Stomach (tissue), 9 donors: ENCODE data around the gene CUL4B. TPM values are rescaled to one million over a fixed set of nuclear protein-coding genes. Genes with fewer than 3 reads are reported as not detected.

Experiments used
- DNase-seq, 2 donors: peaks; one replicate each; pipeline versions ENCODE4 v3.0.0 to v3.0.0-alpha.2; 2013 to 2019
- H3K27ac ChIP-seq, 5 donors: fragments of 200-600 bp in 4 of 5; sonication (generic) in 4 of 5; one replicate each; pipeline ENCODE4 v1.5.1; 2013 to 2019; ENCODE audit warnings: mild to moderate bottlenecking in 1 of 5, moderate library complexity in 1 of 5
- H3K27me3 ChIP-seq, 3 donors: fragments of 200-600 bp; sonication (generic); one replicate each; pipeline ENCODE4 v1.5.1; 2017 to 2019; ENCODE audit warnings: mixed run types in 1 of 3
- H3K36me3 ChIP-seq, 4 donors: fragments of 200-600 bp; sonication (generic); 1 replicate in 3 of 4; 2 replicates in 1 of 4; pipeline ENCODE4 v1.5.1; 2016 to 2019
- H3K4me1 ChIP-seq, 4 donors: fragments of 200-600 bp; sonication (generic); one replicate each; pipeline ENCODE4 v1.5.1; 2016 to 2019
- H3K4me3 ChIP-seq, 4 donors: fragments of 200-600 bp; sonication (generic) in 3 of 4; one replicate each; pipeline ENCODE4 v1.5.1; 2016 to 2019; ENCODE audit warnings: mild to moderate bottlenecking in 1 of 4
- H3K9me3 ChIP-seq, 4 donors: fragments of 200-600 bp; sonication (generic); one replicate each; pipeline ENCODE4 v1.5.1; 2016 to 2019
- EP300 ChIP-seq: sonication (generic); formaldehyde crosslinking; IDR thresholded peaks from one replicate; pipeline ENCODE4 v1.6.1; 2017; ENCODE audit warnings: antibody characterized with exemption
- POLR2A ChIP-seq, 4 donors: fragments of 450-650 bp; IDR thresholded peaks; one replicate each; pipeline ENCODE4 v1.6.1; 2016; ENCODE audit warnings: antibody characterized with exemption in 4 of 4, control low read depth in 2 of 4, mild to moderate bottlenecking in 1 of 4, moderate library complexity in 1 of 4
- POLR2AphosphoS5 ChIP-seq, 3 donors: sonication (generic); formaldehyde crosslinking; IDR thresholded peaks; one replicate each; pipeline ENCODE4 v1.6.1; 2016; ENCODE audit warnings: antibody characterized with exemption in 3 of 3
- WGBS, 5 donors: extraction: QIAGEN DNeasy Blood & Tissue Kit in 3 of 5; methylation state at CpG; one replicate each; pipeline versions ENCODE4 v1.1.5 to v1.1.7; 2013 to 2018; 5-methylcytosine and 5-hydroxymethylcytosine counted together
- intact Hi-C: fragments of 100-400 bp; cut with DNase I; formaldehyde crosslinking; loops from one replicate; pipeline ENCODE4 v1.15.1; 2023; ENCODE audit warnings: low total_unique reads
- polyA plus RNA-seq, 3 donors: library from polyadenylated mRNA; stranded (reverse); fragments of 200-250 nt; gene quantifications; one replicate each; pipeline ENCODE4 v1.2.3, GENCODE V29; 2013
- total RNA-seq, 5 donors: library from RNA; depleted of rRNA; stranded (reverse); fragments of >200 nt; gene quantifications; one replicate each; pipeline versions ENCODE4 v1.1.0 to v1.2.3, GENCODE V29; 2014 to 2016
- TF ChIP-seq, protein P1 (sequence below), 7 experiments: fragments of 450-650 bp in 4 of 7; fragments of 200-600 bp in 3 of 7; sonication (generic) in 3 of 7; IDR thresholded peaks; one replicate each; pipeline ENCODE4 v1.5.1; 2016 to 2019; ENCODE audit warnings: antibody characterized with exemption in 7 of 7, control low read depth in 2 of 7, mild to moderate bottlenecking in 1 of 7
- donor health status: healthy with polysubstance abuse.
- donor health status: Bipolar disorder and iron deficiency.
- donor health status: healthy.

Gene CUL4B
- total and polyA plus RNA-seq, 8 donors, result 6.7 to 54.0 (median 23.3) TPM

DNA sequence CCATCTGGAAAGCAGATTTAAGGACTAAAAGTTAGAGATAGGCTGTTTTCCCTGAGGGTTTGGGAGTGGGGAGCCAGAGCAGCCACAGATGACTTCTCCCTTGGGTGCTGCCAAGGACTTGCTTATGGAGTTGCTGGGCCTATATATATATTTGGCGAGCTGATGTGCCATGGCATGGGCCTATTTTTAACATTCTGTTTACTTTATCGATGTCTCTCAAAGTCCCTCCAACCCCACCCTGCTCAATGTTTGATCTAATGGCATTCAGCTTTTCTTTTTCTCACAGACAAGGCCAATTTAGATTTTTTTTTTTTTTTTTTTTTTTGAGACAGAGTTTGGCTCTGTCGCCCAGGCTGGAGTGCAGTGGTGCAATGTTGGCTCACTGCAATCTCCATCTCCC, 6.1 kb upstream of the CUL4B start:
- peaks cover 0 to 16% (median 9%) of the 10 kb centered on the region in 4 donors for H3K4me1 ChIP-seq
- no peaks in the 10 kb centered on the region for H3K27me3 ChIP-seq
- intact Hi-C loops, result no loop called here
- H3K4me3 ChIP-seq, result no peak overlapping the region
- no peak overlapping the region for H3K27ac ChIP-seq
- no peak for TF ChIP-seq POLR2A (IDR thresholded peaks at IDR 0.05)
- TF ChIP-seq EP300, result no peak
- no peak for TF ChIP-seq POLR2AphosphoS5 (IDR thresholded peaks at IDR 0.05)
- TF ChIP-seq, protein P1, sequence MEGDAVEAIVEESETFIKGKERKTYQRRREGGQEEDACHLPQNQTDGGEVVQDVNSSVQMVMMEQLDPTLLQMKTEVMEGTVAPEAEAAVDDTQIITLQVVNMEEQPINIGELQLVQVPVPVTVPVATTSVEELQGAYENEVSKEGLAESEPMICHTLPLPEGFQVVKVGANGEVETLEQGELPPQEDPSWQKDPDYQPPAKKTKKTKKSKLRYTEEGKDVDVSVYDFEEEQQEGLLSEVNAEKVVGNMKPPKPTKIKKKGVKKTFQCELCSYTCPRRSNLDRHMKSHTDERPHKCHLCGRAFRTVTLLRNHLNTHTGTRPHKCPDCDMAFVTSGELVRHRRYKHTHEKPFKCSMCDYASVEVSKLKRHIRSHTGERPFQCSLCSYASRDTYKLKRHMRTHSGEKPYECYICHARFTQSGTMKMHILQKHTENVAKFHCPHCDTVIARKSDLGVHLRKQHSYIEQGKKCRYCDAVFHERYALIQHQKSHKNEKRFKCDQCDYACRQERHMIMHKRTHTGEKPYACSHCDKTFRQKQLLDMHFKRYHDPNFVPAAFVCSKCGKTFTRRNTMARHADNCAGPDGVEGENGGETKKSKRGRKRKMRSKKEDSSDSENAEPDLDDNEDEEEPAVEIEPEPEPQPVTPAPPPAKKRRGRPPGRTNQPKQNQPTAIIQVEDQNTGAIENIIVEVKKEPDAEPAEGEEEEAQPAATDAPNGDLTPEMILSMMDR (IDR thresholded peaks at IDR 0.05), result no peak
- DNase-seq, result no peak
- 71 to 89% (median 84%) methylated on average over 2 to 3 of the region's 3 CpGs for WGBS, 5 donors
- H3K36me3 ChIP-seq, result no peaks in the 10 kb centered on the region
- H3K9me3 ChIP-seq, result no peaks in the 10 kb centered on the region

DNA sequence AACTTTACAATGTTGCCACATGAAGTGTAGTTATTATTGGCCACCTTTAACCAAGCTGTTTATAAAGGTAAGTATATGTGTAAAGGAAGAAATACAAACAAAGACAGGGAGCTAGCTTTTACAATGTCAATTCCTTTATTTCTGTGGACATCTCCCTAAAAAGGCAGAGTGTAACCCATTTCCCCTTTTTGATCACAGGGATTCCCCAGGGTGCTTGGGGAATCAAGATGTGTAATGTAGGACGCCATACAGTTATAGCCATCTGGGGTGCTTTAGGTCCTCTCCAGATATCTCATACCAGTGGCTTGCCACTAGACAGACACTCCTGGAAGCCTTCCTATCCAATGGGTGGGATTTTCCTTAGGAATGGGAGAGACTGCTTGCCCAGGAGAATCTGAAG, 4.2 kb upstream of the CUL4B start:
- 64 to 93% (median 78%) methylated on average over 1 of the region's 1 CpG for WGBS, 5 donors
- intact Hi-C loops, result no loop called here

GRCh38 chrX:120562569-120562926, 1.8 kb upstream of the CUL4B start:
- Histone ChIP-seq H3K36me3 (no peaks in the 10 kb centered on the region), H3K4me1 (peaks cover 0 to 37% (median 9%) of the 10 kb centered on the region in 4 donors), H3K4me3 (peak overlapping the region in 1 of 4 donors; percentile 58), H3K27me3 (peaks cover 0 to 3% (median 0%) of the 10 kb centered on the region in 3 donors), H3K27ac (peak overlapping the region; percentile 70 to 98 (median 96)), H3K9me3 (no peaks in the 10 kb centered on the region)
- TF ChIP-seq, protein P1 (IDR thresholded peaks at IDR 0.05), result no peak
- TF ChIP-seq POLR2AphosphoS5 (IDR thresholded peaks at IDR 0.05) (no peak), POLR2A (IDR thresholded peaks at IDR 0.05) (no peak), EP300 (no peak)
- intact Hi-C loops, result no loop called here
- WGBS, 5 donors, result 30 to 62% (median 50%) methylated on average over 2 of the region's 2 CpGs
- DNase-seq, result peak in 1 of 2 donors; percentile 33

More for the DNA sequence above, 4.2 kb upstream of the CUL4B start:
- no peak overlapping the region for H3K27ac ChIP-seq
- H3K27me3 ChIP-seq, result peaks cover 0 to 3% (median 0%) of the 10 kb centered on the region in 3 donors
- DNase-seq, result no peak
- H3K36me3 ChIP-seq, result no peaks in the 10 kb centered on the region
- H3K4me1 ChIP-seq, result peaks cover 0 to 16% (median 9%) of the 10 kb centered on the region in 4 donors
- H3K4me3 ChIP-seq, result no peak overlapping the region
- H3K9me3 ChIP-seq, result no peaks in the 10 kb centered on the region
- TF ChIP-seq, protein P1 (IDR thresholded peaks at IDR 0.05), result no peak
- TF ChIP-seq POLR2A (IDR thresholded peaks at IDR 0.05), result no peak
- no peak for TF ChIP-seq POLR2AphosphoS5 (IDR thresholded peaks at IDR 0.05)

DNA sequence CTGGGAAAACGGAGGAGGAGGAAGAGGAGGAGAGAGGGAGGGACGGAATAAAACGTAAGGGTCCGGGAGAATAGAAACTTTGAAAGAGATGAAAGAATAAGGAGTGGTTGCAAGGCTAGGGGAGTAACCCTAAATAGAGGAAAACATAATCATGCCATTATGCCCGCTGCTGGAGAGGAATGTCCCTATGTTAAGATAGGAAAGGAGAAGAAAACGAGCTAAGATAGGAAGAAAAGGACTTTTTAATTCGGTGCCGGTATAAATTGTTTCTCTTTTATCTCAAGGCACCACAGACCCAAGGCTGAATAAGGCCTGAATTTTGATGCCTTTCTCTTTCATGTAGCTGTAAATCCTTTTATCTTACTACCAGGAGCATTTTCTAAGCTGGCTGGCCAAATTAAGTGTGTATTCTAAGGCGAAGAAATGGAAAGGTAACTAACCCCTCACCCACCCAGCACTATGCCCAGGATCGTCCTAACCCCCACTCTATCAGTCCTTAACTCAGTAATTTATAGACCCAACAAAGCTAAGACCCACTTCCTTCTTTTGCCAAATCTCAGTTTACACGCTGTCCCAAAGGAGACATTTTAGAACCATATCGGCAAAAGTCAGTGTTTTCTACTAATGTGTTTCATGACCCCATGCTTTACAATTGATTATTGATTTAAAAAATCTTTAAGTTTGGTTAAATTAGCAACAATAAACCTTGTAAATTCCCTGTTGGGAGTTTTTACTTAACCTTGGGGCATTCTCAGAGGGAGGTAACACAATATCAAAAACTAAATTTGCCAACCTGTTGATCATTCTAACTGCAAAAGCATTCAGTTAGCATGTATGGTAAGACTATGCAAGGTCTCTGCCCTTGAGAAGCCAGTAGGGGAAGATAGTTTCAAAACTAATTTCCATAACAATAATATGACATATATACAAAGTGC, 1.1 kb upstream of the CUL4B start:
- Histone ChIP-seq H3K27ac (peak overlapping the region; percentile 96 to 98 (median 98)), H3K4me3 (peak overlapping the region; percentile 57 to 60 (median 59)), H3K4me1 (peaks cover 0 to 40% (median 9%) of the 10 kb centered on the region in 4 donors), H3K36me3 (no peaks in the 10 kb centered on the region), H3K27me3 (peaks cover 0 to 3% (median 0%) of the 10 kb centered on the region in 3 donors), H3K9me3 (no peaks in the 10 kb centered on the region)
- intact Hi-C loops, result no loop called here
- TF ChIP-seq POLR2AphosphoS5 (IDR thresholded peaks at IDR 0.05), result peak in 2 of 3 donors; percentile 2 to 6
- TF ChIP-seq, protein P1 (IDR thresholded peaks at IDR 0.05), result no peak
- whole genome bisulfite sequencing, 5 donors, result 5 to 32% (median 7%) methylated on average over 12 of the region's 12 CpGs
- DNase-seq, result peak in 1 of 2 donors; percentile 20
